GM18520 (cell line): ENCODE measurements around the gene CCL21.
"Not testable (repeated sequence)": the region's sequence is repeated elsewhere in the genome, so short reads cannot be mapped to it uniquely, and the experiment has no call there.

ENCODE experiments used
- ATAC-seq: cut with Tn5 transposase; IDR thresholded peaks from one replicate; pipeline ENCODE4 v1.9.1; 2021; ENCODE audit not compliant: unreplicated experiment

Gene CCL21, protein sequence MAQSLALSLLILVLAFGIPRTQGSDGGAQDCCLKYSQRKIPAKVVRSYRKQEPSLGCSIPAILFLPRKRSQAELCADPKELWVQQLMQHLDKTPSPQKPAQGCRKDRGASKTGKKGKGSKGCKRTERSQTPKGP

GRCh38 chr9:34710023-34710422, at the start of gene CCL21:
Gene CCL21, minus strand, starts transcription at chr9:34710136. Its CDS starts 70 bp downstream, at chr9:34710066.
- ATAC-seq, result no peak

DNA sequence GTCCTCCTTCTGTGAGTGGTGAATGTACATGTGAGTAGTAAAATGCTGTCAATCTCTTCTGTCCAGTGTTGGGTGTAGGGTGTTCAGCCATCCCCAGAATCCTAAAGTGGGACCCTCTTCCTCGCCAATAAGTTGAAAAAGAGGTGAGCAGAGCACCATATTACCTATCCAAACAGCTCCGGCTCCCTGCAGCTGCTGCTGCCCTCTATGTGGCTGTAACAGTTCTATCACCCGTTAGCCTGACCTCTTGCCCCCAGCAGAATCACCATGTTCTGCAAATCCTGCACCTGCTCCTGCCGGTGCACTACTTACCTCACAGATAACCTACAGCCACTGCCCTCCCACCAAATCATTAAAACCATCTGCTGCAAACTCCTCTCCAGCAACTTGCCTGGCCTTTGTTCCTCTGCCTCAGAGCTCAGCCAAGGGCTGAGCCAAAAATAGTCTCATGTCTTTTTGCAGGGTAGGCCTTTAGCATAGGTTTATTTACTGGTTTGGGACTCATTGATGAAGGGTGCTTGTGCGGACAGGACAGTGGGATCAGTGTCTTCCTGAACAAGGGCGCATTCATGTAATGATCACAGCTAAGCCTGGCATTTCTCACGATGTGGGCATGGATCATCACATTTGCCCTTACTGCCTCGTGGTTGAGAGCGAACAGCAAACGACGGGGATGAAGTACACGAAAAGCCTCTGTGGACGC, 49.6 kb upstream of the CCL21 start:
- ATAC-seq, result no peak

DNA sequence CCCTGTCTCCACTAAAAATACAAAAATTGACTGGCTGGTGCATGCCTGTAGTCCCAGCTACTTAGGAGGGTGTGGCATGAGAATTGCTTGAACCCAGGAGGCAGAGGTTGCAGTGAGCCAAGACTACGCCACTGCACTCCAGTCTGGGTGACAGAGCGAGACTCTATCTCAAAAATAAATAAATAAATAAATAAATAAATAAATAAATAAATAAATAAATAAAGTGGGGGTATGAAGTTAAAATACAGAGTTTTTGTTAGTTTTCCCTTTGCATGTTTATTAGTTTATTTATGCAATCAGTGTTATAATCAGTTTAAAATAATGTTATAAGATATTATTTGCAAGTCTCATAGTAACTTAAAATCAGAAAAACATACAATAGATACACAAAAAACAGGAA, 40.4 kb upstream of the CCL21 start:
- ATAC-seq, result not testable (repeated sequence)

DNA sequence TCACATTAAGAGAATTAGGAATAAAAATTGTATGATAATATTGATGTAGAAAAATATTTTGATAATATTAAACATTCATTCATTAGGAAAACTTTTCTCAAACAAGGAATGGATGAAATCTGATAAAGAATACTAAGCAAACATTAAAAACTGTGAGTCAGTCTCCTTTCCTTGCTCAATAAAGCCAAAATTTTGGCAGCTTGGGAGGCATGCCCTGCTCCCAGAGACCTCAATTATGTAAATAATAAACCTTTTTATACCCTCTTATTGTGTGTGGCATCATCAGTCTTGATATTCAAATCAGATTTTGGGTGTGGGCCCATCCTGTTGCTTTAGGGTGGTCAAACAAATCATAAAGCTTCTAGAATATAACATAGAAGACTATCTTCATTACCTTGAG, 36.6 kb upstream of the CCL21 start:
- ATAC-seq, result no peak

DNA sequence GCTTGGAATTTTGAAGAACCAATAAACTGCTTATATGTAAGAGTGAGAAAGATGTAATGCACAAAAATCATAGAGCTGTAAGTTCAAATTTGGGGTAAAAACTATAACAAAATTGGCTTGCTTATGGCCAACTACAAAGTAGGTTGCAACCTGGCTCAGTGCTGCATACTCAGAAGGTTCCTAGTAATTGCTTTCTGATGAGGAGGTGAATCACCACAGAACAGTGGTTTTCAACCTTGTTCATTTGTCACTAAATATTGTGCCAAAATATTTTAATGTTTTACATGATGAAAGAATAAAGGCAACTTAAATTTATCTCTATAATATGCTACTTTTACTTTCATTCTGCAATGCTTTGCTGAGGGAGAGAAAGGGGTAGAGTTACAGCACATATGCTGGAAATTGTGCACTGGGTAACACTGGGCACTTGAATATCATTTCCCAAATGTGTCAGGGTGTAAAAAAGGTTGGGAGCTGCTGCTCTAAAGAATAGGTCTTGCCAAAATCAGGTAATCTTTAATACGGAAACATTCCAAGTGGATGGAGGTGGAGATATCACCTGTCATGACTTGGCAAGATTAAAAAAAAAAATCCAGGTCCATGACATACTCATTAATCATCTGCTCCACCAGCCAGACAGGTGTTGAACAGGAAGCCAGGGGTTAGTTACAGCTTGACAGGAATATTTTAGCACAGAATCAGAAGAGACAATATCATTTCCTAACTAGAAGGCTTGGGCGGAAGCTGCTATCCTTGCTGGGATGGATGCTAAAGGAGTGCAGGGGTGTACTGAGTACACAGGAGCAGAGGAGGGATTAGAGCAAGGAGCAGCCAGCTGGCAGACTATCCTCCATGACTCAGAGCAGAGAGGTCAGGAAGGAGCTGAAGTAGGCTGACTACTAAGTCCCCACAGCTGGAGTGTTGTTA, 34.6 kb upstream of the CCL21 start:
- no peak for ATAC-seq

DNA sequence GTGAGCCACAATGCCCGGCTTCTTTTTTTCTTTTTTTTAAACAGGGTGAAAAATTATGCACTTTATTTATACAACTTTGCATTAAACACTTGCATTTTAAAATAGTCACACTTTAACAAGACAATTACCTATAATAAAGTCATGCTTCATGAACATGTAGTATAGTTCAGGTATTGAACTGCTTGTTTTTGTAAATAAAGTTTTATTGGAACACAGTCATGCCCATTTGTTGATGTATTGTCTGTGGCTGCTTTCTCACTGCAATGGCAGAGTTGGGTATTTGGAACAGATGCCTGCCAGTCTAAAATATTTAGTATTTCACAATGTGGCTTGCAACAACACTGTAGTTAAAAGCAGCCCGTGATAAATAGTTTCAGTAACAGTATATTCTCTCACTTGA, 32.8 kb upstream of the CCL21 start:
- ATAC-seq, result no peak

DNA sequence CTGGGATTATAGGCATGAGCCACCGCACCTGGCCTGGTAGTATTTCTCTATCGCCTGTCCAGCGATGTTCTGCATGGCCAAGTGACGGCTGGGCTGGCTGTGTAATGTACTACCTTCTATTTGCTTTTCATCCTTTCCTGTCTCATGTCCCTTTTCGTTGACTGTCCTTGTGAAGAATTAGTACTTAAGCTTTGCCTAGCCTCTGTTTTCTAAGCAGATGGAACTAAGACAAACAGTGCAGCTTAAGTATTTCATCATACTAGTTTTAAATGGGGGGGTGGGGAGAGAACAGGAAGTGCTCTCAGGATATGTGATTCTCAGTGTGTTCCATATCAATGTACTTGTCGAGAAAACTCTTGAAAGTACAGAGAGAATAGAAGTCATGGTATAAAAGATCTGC, 31.7 kb upstream of the CCL21 start:
- no peak for ATAC-seq

GRCh38 chr9:34740176-34740575, 30.2 kb upstream of the CCL21 start:
- ATAC-seq, result not testable (repeated sequence)

- ATAC-seq, result no peak
These were observed 27.8 kb upstream of the CCL21 start for GRCh38 chr9:34737677-34738260.

GRCh38 chr9:34734720-34735119, 24.8 kb upstream of the CCL21 start:
- no peak for ATAC-seq

- no peak for ATAC-seq
These were observed 22.9 kb upstream of the CCL21 start for GRCh38 chr9:34732886-34733285.

- no peak for ATAC-seq
These were observed 22.5 kb upstream of the CCL21 start for GRCh38 chr9:34732478-34732877.

DNA sequence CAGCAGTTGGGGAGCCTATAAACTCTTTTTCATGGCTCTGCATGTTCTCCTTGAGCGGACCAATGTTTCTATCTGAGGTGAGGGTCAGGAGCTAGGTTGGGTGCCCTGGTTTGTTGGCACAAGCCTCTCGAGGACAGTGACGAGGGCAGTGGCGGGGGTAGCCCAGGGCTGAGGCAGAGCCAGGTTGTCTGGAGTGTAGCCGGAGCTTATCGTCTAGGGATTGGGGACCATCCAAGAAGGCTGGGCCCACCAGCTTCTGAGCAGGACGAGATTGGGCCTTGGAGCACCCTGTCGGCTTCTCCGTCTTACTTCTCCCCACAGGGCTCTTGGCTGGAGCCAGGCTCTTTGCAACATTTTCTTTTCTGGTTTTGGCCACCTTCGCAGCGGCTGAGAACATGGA, 13.2 kb upstream of the CCL21 start:
- no peak for ATAC-seq

- not testable (repeated sequence) for ATAC-seq
These were observed 9.8 kb upstream of the CCL21 start for GRCh38 chr9:34719769-34720025.

DNA sequence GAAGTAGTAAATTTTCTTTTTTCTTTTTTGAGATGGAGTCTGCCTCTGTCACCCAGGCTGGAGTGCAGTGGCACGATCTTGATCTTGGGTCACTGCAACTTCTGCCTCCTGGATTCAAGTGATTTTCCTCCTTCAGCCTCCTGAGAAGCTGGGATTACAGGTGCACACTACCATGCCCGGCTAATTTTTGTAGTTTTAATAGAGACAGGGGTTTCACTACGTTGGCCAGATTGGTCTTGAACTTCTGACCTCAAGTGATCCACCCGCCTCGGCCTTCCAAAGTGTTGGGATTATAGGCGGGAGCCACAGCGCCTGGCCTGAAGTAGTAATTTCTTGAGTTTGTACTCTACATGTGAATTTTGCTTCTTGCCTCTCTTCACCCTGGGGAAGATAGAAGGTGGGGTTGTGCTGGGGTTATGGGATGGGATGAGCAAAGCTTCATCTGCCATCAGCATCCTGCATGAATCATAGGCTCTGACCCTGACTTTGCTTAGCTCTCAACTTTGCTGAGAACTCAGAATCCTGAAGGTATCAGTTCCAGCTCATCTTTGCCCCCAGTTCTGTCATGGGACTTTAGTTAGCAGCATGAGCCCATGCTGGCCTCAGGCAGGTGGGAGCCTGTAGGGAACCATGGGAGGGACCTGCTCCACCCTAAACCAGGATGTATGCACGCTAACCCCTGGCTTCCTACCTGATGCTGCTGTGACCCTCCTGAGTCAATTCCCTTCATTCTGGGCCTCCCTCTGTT, 9.3 kb upstream of the CCL21 start:
- no peak for ATAC-seq

GRCh38 chr9:34717996-34718614, 8.2 kb upstream of the CCL21 start:
- no peak for ATAC-seq

DNA sequence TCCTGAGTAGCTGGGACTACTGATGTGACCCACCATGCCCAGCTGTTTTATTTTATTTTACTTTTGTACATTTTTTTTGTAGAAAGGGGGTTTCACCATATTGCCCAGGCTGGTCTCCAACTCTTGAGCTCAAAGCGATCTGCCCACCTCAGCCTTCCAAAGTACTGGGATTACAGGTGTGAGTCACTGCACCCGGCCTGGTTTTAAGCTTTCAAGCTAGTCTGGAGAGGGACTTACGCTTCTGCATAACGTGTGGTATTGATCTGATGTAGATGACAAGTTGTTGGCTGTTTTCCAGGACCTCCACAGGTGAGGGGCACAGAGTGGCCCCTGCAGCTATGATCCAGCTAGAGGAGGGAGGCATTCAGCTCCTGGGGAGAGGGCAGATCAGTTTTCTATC, 6.8 kb upstream of the CCL21 start:
- no peak for ATAC-seq

DNA sequence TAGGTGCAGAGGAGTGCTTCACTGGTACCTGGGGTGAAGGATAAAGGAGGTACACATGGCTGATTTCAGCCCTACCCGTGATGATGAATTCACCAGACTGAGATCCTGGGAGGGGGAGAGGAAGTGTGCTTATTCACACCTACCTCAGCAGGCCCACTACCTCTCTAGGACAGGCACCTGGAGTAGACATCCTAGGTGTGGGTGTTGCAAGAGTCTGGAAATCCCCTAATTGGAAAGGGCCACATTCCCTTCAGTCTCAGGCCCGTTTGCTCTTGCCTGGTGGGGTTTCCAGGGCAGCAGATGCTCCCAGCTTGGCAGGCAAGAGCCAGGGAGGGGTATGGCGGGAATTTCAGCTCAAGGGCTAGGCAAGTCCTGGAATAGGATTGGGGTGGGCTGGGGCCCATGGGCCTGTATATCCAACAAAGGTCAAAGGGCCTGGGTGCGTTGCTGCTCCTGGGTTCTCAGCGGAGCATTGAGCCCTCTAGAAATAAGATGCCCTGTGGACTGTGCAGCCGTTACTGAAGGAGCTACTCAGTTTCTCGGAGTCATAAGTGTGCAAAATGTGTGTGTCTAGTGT, 5.8 kb upstream of the CCL21 start:
- no peak for ATAC-seq

DNA sequence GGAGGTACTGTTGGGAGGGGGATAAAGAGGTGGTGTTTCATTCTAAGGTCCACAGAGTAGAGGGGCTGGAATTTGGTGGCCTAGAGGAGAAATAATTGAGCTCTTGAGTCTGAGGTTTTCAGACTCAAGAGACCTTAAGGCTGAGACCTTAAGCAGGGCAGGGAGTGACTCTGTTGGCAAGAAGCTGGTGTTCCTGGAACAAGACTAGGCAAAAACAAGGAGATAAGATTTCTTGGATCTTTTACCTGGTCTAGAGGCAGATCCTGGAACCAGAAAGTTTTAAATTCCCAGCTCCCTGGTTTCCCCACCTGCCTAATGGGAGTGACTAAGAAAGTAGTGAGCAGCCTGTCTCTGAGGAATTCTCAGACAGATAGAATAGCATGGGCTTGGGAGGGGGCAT, 4.1 kb upstream of the CCL21 start:
- no peak for ATAC-seq

- ATAC-seq, result no peak
These were observed 2.2 kb upstream of the CCL21 start for GRCh38 chr9:34712140-34712539.
